Liver (tissue), 9 donors: ENCODE results near the gene SLC4A3. TPM values are rescaled to one million over a fixed set of nuclear protein-coding genes. Genes with fewer than 3 reads are reported as not detected.

ENCODE experiments used
- DNase-seq: peaks from one replicate; pipeline ENCODE4 v3.0.0-alpha.2; 2017; ENCODE audit warnings: low spot score
- H3K27ac ChIP-seq, 2 donors: one replicate each; pipeline ENCODE4 v1.7.0; 2013; ENCODE audit warnings: inconsistent platforms in 2 of 2, low read length in 2 of 2, control low read depth in 1 of 2, low read depth in 1 of 2, mild to moderate bottlenecking in 1 of 2
- H3K27me3 ChIP-seq, 4 donors: one replicate each; pipeline versions ENCODE4 v1.6.1 to v1.7.0; 2013; ENCODE audit warnings: low read length in 3 of 4, inconsistent platforms in 1 of 4, mild to moderate bottlenecking in 1 of 4, moderate library complexity in 1 of 4; ENCODE audit not compliant: control insufficient read depth in 4 of 4, insufficient read depth in 4 of 4
- H3K36me3 ChIP-seq, 4 donors: one replicate each; pipeline versions ENCODE4 v1.6.1 to v1.7.0; 2013; ENCODE audit warnings: low read length in 3 of 4, mild to moderate bottlenecking in 3 of 4, low read depth in 1 of 4, moderate library complexity in 1 of 4; ENCODE audit not compliant: control insufficient read depth in 4 of 4, insufficient read depth in 3 of 4
- H3K4me1 ChIP-seq, 4 donors: one replicate each; pipeline versions ENCODE4 v1.6.1 to v1.7.0; 2013; ENCODE audit warnings: low read length in 3 of 4, mild to moderate bottlenecking in 3 of 4, moderate library complexity in 1 of 4; ENCODE audit not compliant: control insufficient read depth in 4 of 4, insufficient read depth in 4 of 4
- H3K4me3 ChIP-seq, 3 donors: one replicate each; pipeline versions ENCODE4 v1.6.1 to v1.7.0; 2013; ENCODE audit warnings: low read length in 3 of 3, control low read depth in 1 of 3, low read depth in 1 of 3, mild to moderate bottlenecking in 1 of 3
- H3K9ac ChIP-seq, 2 donors: one replicate each; pipeline ENCODE4 v1.7.0; 2013; ENCODE audit warnings: low read length in 2 of 2, mild to moderate bottlenecking in 2 of 2, moderate library complexity in 2 of 2, control low read depth in 1 of 2, low read depth in 1 of 2
- H3K9me3 ChIP-seq, 4 donors: one replicate each; pipeline versions ENCODE4 v1.6.1 to v1.7.0; 2013; ENCODE audit warnings: low read length in 3 of 4; ENCODE audit not compliant: control insufficient read depth in 4 of 4
- FOXA1 ChIP-seq: IDR thresholded peaks from 2 replicates; pipeline ENCODE4 v1.6.1; 2016; ENCODE audit warnings: antibody characterized with exemption
- GABPA ChIP-seq, 2 donors: IDR thresholded peaks in 1 of 2; conservative IDR thresholded peaks in 1 of 2; 2 replicates each; pipeline ENCODE4 v1.6.1; 2016; ENCODE audit warnings: antibody characterized with exemption in 2 of 2, mild to moderate bottlenecking in 1 of 2, moderate library complexity in 1 of 2
- HNF4A ChIP-seq, 2 donors: conservative IDR thresholded peaks; 2 replicates each; pipeline ENCODE4 v1.6.1; 2016; ENCODE audit warnings: antibody characterized with exemption in 2 of 2, mild to moderate bottlenecking in 2 of 2
- JUND ChIP-seq, 2 donors: IDR thresholded peaks; 2 replicates each; pipeline ENCODE4 v1.6.1; 2016; ENCODE audit warnings: antibody characterized with exemption in 2 of 2
- MAX ChIP-seq: IDR thresholded peaks from 2 replicates; pipeline ENCODE4 v1.6.1; 2016; ENCODE audit warnings: antibody characterized with exemption
- NR2F2 ChIP-seq: IDR thresholded peaks from 2 replicates; pipeline ENCODE4 v1.6.1; 2016; ENCODE audit warnings: antibody characterized with exemption
- RAD21 ChIP-seq, 2 donors: IDR thresholded peaks; 2 replicates each; pipeline ENCODE4 v1.6.1; 2016; ENCODE audit warnings: antibody characterized with exemption in 2 of 2, mild to moderate bottlenecking in 2 of 2
- SP1 ChIP-seq: IDR thresholded peaks from 2 replicates; pipeline ENCODE4 v1.6.1; 2018; ENCODE audit warnings: antibody characterized with exemption, mild to moderate bottlenecking
- TAF1 ChIP-seq: conservative IDR thresholded peaks from 2 replicates; pipeline ENCODE4 v1.6.1; 2016; ENCODE audit warnings: antibody characterized with exemption, mild to moderate bottlenecking
- YY1 ChIP-seq: IDR thresholded peaks from 2 replicates; pipeline ENCODE4 v1.6.1; 2016; ENCODE audit warnings: antibody characterized with exemption, mild to moderate bottlenecking
- ZBTB33 ChIP-seq: IDR thresholded peaks from 2 replicates; pipeline ENCODE4 v1.6.1; 2016; ENCODE audit warnings: antibody characterized with exemption
- WGBS: extraction: QIAGEN DNeasy Blood & Tissue Kit; methylation state at CpG from one replicate; pipeline ENCODE4 v1.1.7; 2013; 5-methylcytosine and 5-hydroxymethylcytosine counted together
- polyA plus RNA-seq, 2 donors: library from polyadenylated mRNA; stranded (reverse) in 1 of 2; unstranded in 1 of 2; fragments of 200-250 nt in 1 of 2; fragments of >200 nt in 1 of 2; fragmentation: Nextera tagmentation in 1 of 2; extraction: Ambion mirVana in 1 of 2; gene quantifications; one replicate each; pipeline versions ENCODE4 v1.2.1 to v1.2.3, GENCODE V29; 2013 to 2015
- total RNA-seq, 2 donors: library from RNA; depleted of rRNA; stranded (reverse); fragments of >200 nt; gene quantifications; one replicate each; pipeline ENCODE4 v1.2.3, GENCODE V29; 2014
- TF ChIP-seq, protein P1 (sequence below): IDR thresholded peaks from 2 replicates; pipeline ENCODE4 v1.6.1; 2016; ENCODE audit warnings: antibody characterized with exemption, mild to moderate bottlenecking
- donor health status: healthy.
- donor health status: healthy.
- donor health status: healthy.
- donor health status: healthy.
- donor health status: healthy.

SLC4A3 gene
- total and polyA plus RNA-seq, 4 donors: 0.08 to 0.19 (median 0.08) TPM

DNA sequence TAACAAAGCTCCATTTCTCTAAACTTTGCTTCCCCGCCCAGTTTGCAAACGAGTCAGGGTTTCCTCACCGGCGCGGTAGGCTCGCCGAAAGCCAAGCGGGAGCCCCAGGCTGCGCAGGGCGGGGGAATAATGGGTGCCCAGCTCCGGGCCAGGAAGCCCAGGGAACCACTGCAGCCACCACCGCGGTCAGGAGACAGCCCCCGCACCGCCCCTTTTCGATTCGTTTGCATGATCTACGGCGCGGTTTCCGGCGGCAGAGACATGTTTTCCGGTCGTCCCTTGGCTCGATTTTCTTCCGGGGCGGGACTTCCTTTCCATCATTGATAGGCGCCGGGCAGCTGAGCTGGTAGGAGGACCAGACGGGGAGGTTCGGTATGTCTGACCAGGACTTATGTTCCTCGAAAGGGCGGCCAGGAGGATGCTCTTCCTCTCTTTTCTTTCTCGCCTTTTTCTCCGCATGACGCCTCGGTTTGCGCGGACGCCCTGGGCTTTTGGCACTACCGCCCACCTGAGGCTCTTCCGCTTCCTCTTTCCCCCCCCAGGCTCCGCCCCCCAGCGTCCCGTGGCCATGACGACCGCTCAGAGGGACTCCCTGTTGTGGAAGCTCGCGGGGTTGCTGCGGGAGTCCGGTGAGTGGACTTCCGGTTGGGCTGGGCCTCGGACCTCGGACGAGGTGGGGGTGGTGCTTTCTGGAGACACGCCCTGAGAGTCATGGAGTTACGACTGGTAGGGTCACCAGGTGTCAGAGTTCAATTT lies 29.7 kb upstream of the SLC4A3 start, which contains the start of gene STK11IP (continued):
- TF ChIP-seq, protein P1, sequence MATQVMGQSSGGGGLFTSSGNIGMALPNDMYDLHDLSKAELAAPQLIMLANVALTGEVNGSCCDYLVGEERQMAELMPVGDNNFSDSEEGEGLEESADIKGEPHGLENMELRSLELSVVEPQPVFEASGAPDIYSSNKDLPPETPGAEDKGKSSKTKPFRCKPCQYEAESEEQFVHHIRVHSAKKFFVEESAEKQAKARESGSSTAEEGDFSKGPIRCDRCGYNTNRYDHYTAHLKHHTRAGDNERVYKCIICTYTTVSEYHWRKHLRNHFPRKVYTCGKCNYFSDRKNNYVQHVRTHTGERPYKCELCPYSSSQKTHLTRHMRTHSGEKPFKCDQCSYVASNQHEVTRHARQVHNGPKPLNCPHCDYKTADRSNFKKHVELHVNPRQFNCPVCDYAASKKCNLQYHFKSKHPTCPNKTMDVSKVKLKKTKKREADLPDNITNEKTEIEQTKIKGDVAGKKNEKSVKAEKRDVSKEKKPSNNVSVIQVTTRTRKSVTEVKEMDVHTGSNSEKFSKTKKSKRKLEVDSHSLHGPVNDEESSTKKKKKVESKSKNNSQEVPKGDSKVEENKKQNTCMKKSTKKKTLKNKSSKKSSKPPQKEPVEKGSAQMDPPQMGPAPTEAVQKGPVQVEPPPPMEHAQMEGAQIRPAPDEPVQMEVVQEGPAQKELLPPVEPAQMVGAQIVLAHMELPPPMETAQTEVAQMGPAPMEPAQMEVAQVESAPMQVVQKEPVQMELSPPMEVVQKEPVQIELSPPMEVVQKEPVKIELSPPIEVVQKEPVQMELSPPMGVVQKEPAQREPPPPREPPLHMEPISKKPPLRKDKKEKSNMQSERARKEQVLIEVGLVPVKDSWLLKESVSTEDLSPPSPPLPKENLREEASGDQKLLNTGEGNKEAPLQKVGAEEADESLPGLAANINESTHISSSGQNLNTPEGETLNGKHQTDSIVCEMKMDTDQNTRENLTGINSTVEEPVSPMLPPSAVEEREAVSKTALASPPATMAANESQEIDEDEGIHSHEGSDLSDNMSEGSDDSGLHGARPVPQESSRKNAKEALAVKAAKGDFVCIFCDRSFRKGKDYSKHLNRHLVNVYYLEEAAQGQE: peak; percentile 63

- Histone ChIP-seq H3K9me3 (no peaks in the 10 kb centered on the region), H3K9ac (peak overlapping the region; percentile 0 to 86), H3K36me3 (peaks cover 0 to 12% (median 4%) of the 10 kb centered on the region in 4 donors), H3K4me1 (peaks cover 0 to 9% (median 7%) of the 10 kb centered on the region in 4 donors), H3K27me3 (no peaks in the 10 kb centered on the region), H3K27ac (peak overlapping the region; percentile 75 to 88), H3K4me3 (peak overlapping the region; percentile 66 to 94 (median 92))
- DNase-seq: no peak
- WGBS: 28% methylated on average over 9 of the region's 9 CpGs
- no peak for TF ChIP-seq MAX
- no peak for TF ChIP-seq ZBTB33
- TF ChIP-seq TAF1: no peak
- TF ChIP-seq FOXA1: no peak
- TF ChIP-seq HNF4A (conservative IDR thresholded peaks at IDR 0.05): peak in 1 of 2 donors; percentile 28
- no peak for TF ChIP-seq RAD21 (IDR thresholded peaks at IDR 0.05)
Measured at GRCh38 chr2:219598308-219599078, 28.9 kb upstream of the SLC4A3 start.

GRCh38 chr2:219603771-219604170 lies 23.7 kb upstream of the SLC4A3 start:
- H3K4me3 ChIP-seq: no peak overlapping the region
- H3K9me3 ChIP-seq: no peaks in the 10 kb centered on the region
- no peaks in the 10 kb centered on the region for H3K4me1 ChIP-seq
- H3K27me3 ChIP-seq: no peaks in the 10 kb centered on the region
- no peak for DNase-seq
- peaks cover 6 to 38% (median 12%) of the 10 kb centered on the region in 4 donors for H3K36me3 ChIP-seq
- WGBS: 84% methylated on average over 5 of the region's 5 CpGs
- no peak overlapping the region for H3K9ac ChIP-seq
- H3K27ac ChIP-seq: no peak overlapping the region
- TF ChIP-seq GABPA (IDR thresholded peaks at IDR 0.05 in 1 of 2, conservative IDR thresholded peaks at IDR 0.05 in 1 of 2) (no peak), SP1 (no peak), MAX (no peak), JUND (IDR thresholded peaks at IDR 0.05) (no peak), ZBTB33 (no peak), NR2F2 (no peak), YY1 (no peak), RAD21 (IDR thresholded peaks at IDR 0.05) (no peak), HNF4A (conservative IDR thresholded peaks at IDR 0.05) (no peak)
- TF ChIP-seq, protein P1: no peak
